H1 (cell line): ENCODE measurements around the gene KCNMB2. TPM values are rescaled to one million over a fixed set of nuclear protein-coding genes. Genes with fewer than 3 reads are reported as not detected.

Experiments used
- EGR1 ChIP-seq: IDR thresholded peaks from 2 replicates; pipeline ENCODE4 v1.6.1; 2011; ENCODE audit warnings: low read depth, low read length, borderline replicate concordance
- EZH2 ChIP-seq: fragments of 200-600 bp; sonication (generic); IDR thresholded peaks from 2 replicates; pipeline ENCODE4 v1.7.1; 2012; ENCODE audit warnings: low read depth, mild to moderate bottlenecking, moderate library complexity, low read length, inconsistent platforms; ENCODE audit not compliant: severe bottlenecking
- SIRT6 ChIP-seq: IDR thresholded peaks from one replicate; pipeline ENCODE4 v1.7.1; 2012; ENCODE audit warnings: low read length, inconsistent platforms
- USF2 ChIP-seq: IDR thresholded peaks from 2 replicates; pipeline ENCODE4 v1.6.1; 2011; ENCODE audit warnings: low read length, improper control_type of control experiment
- polyA plus RNA-seq, 7 experiments: library from polyadenylated mRNA; depleted of rRNA in 3 of 7; stranded (reverse) in 5 of 7; unstranded in 2 of 7; fragments of >200 nt in 5 of 7; fragments of 200-250 nt in 2 of 7; gene quantifications; 1 replicate in 5 of 7; 2 replicates in 1 of 7; 4 replicates in 1 of 7; pipeline versions ENCODE4 v1.2.1 to v1.2.3, GENCODE V29; 2011 to 2013; ENCODE audit warnings: missing spikeins in 2 of 7, mixed read lengths in 2 of 7
- total RNA-seq: library from RNA; stranded (reverse); fragmentation: NEBNext Ultra II Directional; extraction: Animal tissue kit (Norgen Biotek cat#: 25700); gene quantifications from 2 replicates; pipeline ENCODE4 v1.2.1, GENCODE V29; 2021

KCNMB2 gene
- total and polyA plus RNA-seq, 2 of the 8 experiments (the other 6 are each of a cell fraction or from before 2014, with no cell fraction given) = not detected

- TF ChIP-seq EZH2 (no peak), EGR1 (no peak), USF2 (no peak), SIRT6 (no peak)
Observed at GRCh38 chr3:178736300-178736699, 200.1 kb downstream of the KCNMB2 start (continued).
